Mucosa of descending colon (tissue), 3 donors: ENCODE measurements around the gene PPP1R3G. TPM values are rescaled to one million over a fixed set of nuclear protein-coding genes. Genes with fewer than 3 reads are reported as not detected.
A peak's percentile ranks its signal among the peaks of the same experiment; 100 is the strongest.

Source experiments
- ATAC-seq: fragments of 200-7000 bp; cut with Tn5 transposase; one replicate; pipeline ENCODE4 v1.9.1; 2020; ENCODE audit warnings: mild to moderate bottlenecking, moderate library complexity
- DNase-seq, 3 donors: peaks; one replicate each; pipeline ENCODE4 v3.0.0-alpha.2; 2020
- H3K36me3 ChIP-seq: fragments of 200-600 bp; one replicate; pipeline ENCODE4 v1.8.0; 2021; ENCODE audit warnings: low read depth, mild to moderate bottlenecking
- H3K4me1 ChIP-seq: fragments of 200-600 bp; one replicate; pipeline ENCODE4 v1.8.0; 2021; ENCODE audit warnings: low read depth, mild to moderate bottlenecking
- H3K4me3 ChIP-seq: fragments of 200-600 bp; one replicate; pipeline ENCODE4 v1.8.0; 2021; ENCODE audit warnings: mild to moderate bottlenecking
- H3K9me3 ChIP-seq: fragments of 200-600 bp; one replicate; pipeline ENCODE4 v1.8.0; 2021; ENCODE audit warnings: mild to moderate bottlenecking
- CTCF ChIP-seq: fragments of 200-600 bp; IDR thresholded peaks from one replicate; pipeline ENCODE4 v1.8.0; 2022; ENCODE audit warnings: antibody characterized with exemption, mild to moderate bottlenecking
- intact Hi-C, 2 donors: fragments of 100-400 bp; cut with DNase I in 1 of 2; cut with micrococcal nuclease in 1 of 2; formaldehyde crosslinking; loops; one replicate each; pipeline versions ENCODE4 v1.11.0 to v1.11.1; 2022; cut with DNase I, micrococcal nuclease
- total RNA-seq, 3 donors: library from RNA; stranded (reverse); fragmentation: NEBNext Ultra II Directional in 2 of 3; extraction: Animal tissue kit (Norgen Biotek cat#: 25700) in 2 of 3; gene quantifications; one replicate each; pipeline versions ENCODE4 v1.2.1 to v1.2.4, GENCODE V29; 2021 to 2023
- donor health status: DM: no; HTN: no; CAD: no; lungs with moderate emphysema.
- donor health status: DM: no; HTN: no; CAD: no.
- donor health status: DM: no; HTN: yes; CAD: no.

PPP1R3G gene
- total RNA-seq, 3 donors from 2014 or later: 0.46 to 2.8 (median 0.55) TPM

- H3K9me3 ChIP-seq: no peaks in the 10 kb centered on the region
- DNase-seq (no peak), ATAC-seq (no peak)
- H3K4me1 ChIP-seq: no peaks in the 10 kb centered on the region
- intact Hi-C loops: no loop called here
- H3K36me3 ChIP-seq: no peaks in the 10 kb centered on the region
- no peak for TF ChIP-seq CTCF
- H3K4me3 ChIP-seq: no peak overlapping the region
These were observed 21.5 kb upstream of the PPP1R3G start for GRCh38 chr6:5063617-5064016.

DNA sequence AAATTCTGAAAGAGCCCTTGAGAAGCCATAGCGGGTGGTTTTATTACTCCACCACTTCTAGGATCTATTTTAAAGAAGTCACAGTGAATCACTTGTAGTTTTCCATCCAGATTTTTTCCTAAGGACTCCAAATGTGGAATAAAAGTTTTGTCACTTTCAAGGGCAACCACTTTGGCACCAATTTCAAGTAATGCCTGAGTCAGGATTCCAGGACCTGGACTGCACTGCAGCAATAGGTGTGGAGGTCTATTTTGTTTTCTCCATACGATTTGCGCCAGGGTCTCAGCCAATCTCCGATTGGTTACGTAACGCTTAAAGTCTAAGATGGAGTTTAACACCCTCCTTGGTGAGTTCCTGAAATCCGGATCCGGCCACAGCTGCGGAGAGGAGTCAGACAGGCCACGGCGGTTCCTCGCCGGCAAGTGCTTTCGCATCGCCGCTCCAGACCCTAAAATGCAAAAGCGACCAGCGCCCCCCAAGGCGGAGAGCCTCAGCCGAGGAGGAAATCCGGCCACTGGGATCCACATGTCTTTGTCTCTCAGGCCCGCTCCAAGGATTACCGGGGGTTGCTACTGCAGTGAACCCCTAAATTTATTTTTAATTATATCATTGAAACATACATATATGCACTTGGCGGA, 18.6 kb upstream of the PPP1R3G start:
- no peak for TF ChIP-seq CTCF
- no peaks in the 10 kb centered on the region for H3K9me3 ChIP-seq
- no peak for ATAC-seq

DNA sequence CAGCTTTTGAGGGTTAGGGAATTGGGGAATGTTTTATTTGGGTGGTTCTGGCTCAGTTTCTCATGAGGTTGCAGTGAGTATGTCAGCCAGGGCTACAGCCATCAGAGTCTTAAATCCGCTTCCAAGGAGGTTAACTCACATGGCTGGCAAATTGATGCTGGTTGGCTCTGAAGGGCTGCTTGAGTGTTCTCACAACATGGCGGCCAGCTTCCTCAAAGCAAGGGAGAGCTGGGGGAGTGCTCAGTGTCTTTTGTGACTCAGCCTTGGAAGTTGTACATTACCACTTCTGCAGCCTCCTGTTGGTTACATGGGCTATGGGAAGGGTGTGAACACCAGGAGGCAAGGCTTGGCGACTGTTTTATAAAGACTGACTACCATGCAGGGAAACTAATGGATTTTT, 17.8 kb upstream of the PPP1R3G start:
- no peak for ATAC-seq
- no peak for DNase-seq
- TF ChIP-seq CTCF: no peak
- Histone ChIP-seq H3K9me3 (no peaks in the 10 kb centered on the region), H3K4me1 (no peaks in the 10 kb centered on the region), H3K36me3 (no peaks in the 10 kb centered on the region), H3K4me3 (no peak overlapping the region)
- intact Hi-C loops: no loop called here

More for the DNA sequence above, 18.6 kb upstream of the PPP1R3G start:
- no peak for DNase-seq
- no peaks in the 10 kb centered on the region for H3K4me1 ChIP-seq
- no peak overlapping the region for H3K4me3 ChIP-seq
- no peaks in the 10 kb centered on the region for H3K36me3 ChIP-seq
- intact Hi-C loops: no loop called here

- ATAC-seq: peak; percentile 31
- no peaks in the 10 kb centered on the region for H3K9me3 ChIP-seq
- peak in 1 of 3 donors; percentile 47 for DNase-seq
These were observed 16.9 kb upstream of the PPP1R3G start for GRCh38 chr6:5068153-5068751.

DNA sequence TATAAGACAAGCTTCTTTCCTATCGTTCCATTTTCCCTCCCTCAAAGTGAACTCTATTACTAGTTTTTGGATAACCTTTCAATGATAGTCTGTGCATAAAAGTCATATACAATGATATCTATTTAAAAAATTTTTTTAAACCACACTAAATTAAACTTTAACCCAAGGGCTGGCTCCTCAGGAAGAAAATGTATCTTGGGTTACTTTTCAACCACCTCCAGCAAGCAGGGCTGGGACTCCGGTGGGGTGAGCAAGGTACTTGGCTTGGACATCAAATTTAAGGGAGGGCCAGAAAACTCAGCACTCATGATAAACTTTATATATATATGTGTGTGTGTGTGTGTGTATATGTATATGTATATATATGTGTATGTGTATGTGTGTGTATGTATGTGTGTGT, 13.9 kb upstream of the PPP1R3G start:
- ATAC-seq (peak; percentile 25), DNase-seq (no peak)
- Histone ChIP-seq H3K4me3 (no peak overlapping the region), H3K4me1 (no peaks in the 10 kb centered on the region), H3K9me3 (no peaks in the 10 kb centered on the region), H3K36me3 (no peaks in the 10 kb centered on the region)
- intact Hi-C loops: no loop called here
- no peak for TF ChIP-seq CTCF

More at GRCh38 chr6:5068153-5068751, 16.9 kb upstream of the PPP1R3G start:
- Histone ChIP-seq H3K4me3 (no peak overlapping the region), H3K4me1 (no peaks in the 10 kb centered on the region), H3K36me3 (no peaks in the 10 kb centered on the region)
- intact Hi-C loops: no loop called here
- TF ChIP-seq CTCF: no peak
